NT2/D1 (cell line): ENCODE data around the gene CNOT4.

ENCODE experiments used
- DNase-seq: peaks from one replicate; pipeline ENCODE4 v3.0.0-alpha.2; 2011; ENCODE audit warnings: low read depth, low spot score
- H3K27me3 ChIP-seq: 2 replicates; pipeline ENCODE4 v1.6.0; 2011; ENCODE audit warnings: mild to moderate bottlenecking; ENCODE audit not compliant: insufficient read length, insufficient read depth
- H3K36me3 ChIP-seq: 2 replicates; pipeline ENCODE4 v1.6.1; 2011; ENCODE audit warnings: mild to moderate bottlenecking, low read length, mixed read lengths; ENCODE audit not compliant: insufficient read depth, insufficient read length
- H3K4me1 ChIP-seq: 2 replicates; pipeline ENCODE4 v1.5.1; 2011; ENCODE audit not compliant: insufficient read depth, insufficient read length
- H3K4me3 ChIP-seq: 2 replicates; pipeline ENCODE4 v1.5.1; 2011; ENCODE audit warnings: low read depth; ENCODE audit not compliant: insufficient read length
- H3K9ac ChIP-seq: 2 replicates; pipeline ENCODE4 v1.6.0; 2011; ENCODE audit warnings: low read depth; ENCODE audit not compliant: insufficient read length
- H3K9me3 ChIP-seq: 2 replicates; pipeline ENCODE4 v1.5.1; 2011; ENCODE audit warnings: mild to moderate bottlenecking, low read length; ENCODE audit not compliant: insufficient read depth
- SUZ12 ChIP-seq: IDR thresholded peaks from 2 replicates; pipeline ENCODE4 v1.6.1; 2011; ENCODE audit not compliant: insufficient read length, insufficient read depth; ENCODE audit errors: extremely low read depth
- YY1 ChIP-seq: IDR thresholded peaks from 2 replicates; pipeline ENCODE4 v1.6.1; 2011; ENCODE audit not compliant: insufficient read length, insufficient read depth
- ZNF274 ChIP-seq: IDR thresholded peaks from 2 replicates; pipeline ENCODE4 v1.6.1; 2011; ENCODE audit warnings: mild to moderate bottlenecking, low read depth, low read length

Gene CNOT4

DNA sequence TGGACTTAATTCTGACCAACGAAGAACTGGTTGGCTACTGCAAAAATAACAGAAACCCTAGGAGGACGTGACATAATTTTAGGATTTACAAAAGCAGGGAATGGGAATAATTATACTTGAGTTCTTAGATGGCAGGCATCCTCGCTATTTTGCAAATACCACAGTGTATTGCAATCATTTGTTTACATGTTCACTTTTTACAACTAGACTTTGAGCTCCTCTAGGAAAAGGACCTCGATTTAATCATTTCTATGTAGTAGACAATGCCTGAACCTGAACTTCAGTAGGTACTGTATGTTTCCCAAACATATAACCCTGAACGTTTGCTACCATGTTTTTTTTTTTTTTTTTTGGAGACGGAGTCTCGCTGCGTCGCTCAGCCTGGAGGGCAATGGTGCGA, 137.7 kb downstream of the CNOT4 start:
- H3K4me3 ChIP-seq, result no peak overlapping the region
- no peaks in the 10 kb centered on the region for H3K9me3 ChIP-seq
- no peak for DNase-seq
- no peaks in the 10 kb centered on the region for H3K36me3 ChIP-seq
- no peak overlapping the region for H3K9ac ChIP-seq
- no peak for TF ChIP-seq ZNF274
- TF ChIP-seq YY1, result no peak
- no peak for TF ChIP-seq SUZ12
- no peaks in the 10 kb centered on the region for H3K27me3 ChIP-seq
- no peaks in the 10 kb centered on the region for H3K4me1 ChIP-seq

DNA sequence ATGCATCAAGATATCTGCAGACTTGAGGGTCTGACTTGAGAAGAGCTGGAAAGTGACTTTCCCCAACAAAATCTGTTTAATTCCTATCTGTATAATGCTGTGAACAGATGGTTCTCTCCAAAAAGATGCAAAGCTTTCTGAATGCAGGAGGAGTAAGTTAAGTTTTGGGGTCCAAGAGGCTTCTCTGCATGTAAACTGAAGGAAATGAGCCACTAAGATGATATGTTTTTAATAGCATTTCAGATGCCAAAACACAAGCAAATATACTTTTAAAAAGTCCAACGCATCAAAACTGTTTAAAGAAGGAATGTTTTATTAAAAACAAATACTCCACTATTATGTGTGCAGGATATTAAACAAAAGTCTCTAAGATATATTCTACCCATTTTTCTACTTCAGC, 139.2 kb downstream of the CNOT4 start:
- Histone ChIP-seq H3K4me3 (no peak overlapping the region), H3K36me3 (no peaks in the 10 kb centered on the region), H3K27me3 (no peaks in the 10 kb centered on the region), H3K9ac (no peak overlapping the region), H3K9me3 (no peaks in the 10 kb centered on the region), H3K4me1 (no peaks in the 10 kb centered on the region)
- DNase-seq, result no peak
- TF ChIP-seq ZNF274, result no peak
- TF ChIP-seq YY1, result no peak
- TF ChIP-seq SUZ12, result no peak

DNA sequence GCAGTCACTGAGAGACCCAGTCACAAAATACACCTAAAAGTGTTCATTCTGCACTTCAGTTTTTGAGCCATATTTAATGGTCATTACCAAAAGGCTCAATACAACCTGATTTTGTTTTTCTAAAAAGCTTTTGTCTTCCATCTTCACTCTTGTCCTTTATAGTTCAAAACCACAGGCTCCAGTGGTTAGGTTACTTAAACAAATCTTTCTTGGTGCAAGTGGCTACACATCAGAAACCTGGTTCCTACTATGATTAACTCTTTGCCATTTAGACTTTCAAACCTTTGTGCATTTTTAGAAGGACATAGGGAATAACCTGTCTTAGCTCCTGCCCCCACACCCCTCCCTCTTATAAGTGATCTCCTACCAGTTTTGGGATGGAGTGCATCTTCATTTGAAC, 140.5 kb downstream of the CNOT4 start:
- no peaks in the 10 kb centered on the region for H3K9me3 ChIP-seq
- no peak overlapping the region for H3K9ac ChIP-seq
- H3K4me1 ChIP-seq, result no peaks in the 10 kb centered on the region
- TF ChIP-seq SUZ12, result no peak
- TF ChIP-seq YY1, result no peak
- no peak for TF ChIP-seq ZNF274
- H3K36me3 ChIP-seq, result no peaks in the 10 kb centered on the region
- H3K4me3 ChIP-seq, result no peak overlapping the region
- H3K27me3 ChIP-seq, result no peaks in the 10 kb centered on the region
- DNase-seq, result no peak

DNA sequence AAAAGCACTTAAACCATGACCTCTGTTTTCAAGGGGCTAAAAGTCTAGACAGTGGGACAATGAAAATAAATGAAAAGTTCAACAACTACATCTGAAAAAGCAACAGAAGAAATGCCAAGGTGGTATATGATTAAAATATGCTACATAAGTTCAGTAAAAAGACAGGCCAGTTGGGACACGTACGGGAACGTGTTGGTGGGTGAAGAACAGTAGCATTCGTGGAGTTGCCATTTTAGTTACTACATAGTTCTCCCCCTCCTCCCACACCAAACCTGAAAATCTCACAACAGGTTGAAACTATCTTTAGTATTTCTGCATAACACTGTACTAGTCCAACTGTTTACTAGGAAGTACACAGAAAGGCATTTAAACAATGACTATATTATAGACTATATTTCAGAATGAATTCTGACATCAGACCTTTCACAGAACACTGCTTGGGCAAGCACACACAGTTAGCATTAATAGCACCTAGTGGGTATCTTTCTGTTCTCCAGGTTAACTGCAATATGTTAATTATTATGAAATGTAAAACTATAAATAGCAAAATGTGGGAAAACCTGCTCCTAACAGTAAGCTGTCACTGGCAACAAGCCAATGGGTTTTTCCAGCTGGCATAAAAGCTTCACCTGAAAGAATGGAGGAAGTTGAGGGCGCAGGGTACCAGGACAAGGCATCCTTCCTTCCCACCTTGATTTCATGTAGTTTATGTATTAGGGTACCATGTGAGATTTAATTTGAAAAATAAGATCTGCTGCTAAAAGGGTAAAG, 141.3 kb downstream of the CNOT4 start:
- no peak for DNase-seq
- Histone ChIP-seq H3K9ac (no peak overlapping the region), H3K4me3 (no peak overlapping the region), H3K9me3 (no peaks in the 10 kb centered on the region), H3K4me1 (no peaks in the 10 kb centered on the region), H3K36me3 (peaks cover 2% of the 10 kb centered on the region), H3K27me3 (no peaks in the 10 kb centered on the region)
- TF ChIP-seq YY1, result no peak
- TF ChIP-seq ZNF274, result no peak
- TF ChIP-seq SUZ12, result no peak

DNA sequence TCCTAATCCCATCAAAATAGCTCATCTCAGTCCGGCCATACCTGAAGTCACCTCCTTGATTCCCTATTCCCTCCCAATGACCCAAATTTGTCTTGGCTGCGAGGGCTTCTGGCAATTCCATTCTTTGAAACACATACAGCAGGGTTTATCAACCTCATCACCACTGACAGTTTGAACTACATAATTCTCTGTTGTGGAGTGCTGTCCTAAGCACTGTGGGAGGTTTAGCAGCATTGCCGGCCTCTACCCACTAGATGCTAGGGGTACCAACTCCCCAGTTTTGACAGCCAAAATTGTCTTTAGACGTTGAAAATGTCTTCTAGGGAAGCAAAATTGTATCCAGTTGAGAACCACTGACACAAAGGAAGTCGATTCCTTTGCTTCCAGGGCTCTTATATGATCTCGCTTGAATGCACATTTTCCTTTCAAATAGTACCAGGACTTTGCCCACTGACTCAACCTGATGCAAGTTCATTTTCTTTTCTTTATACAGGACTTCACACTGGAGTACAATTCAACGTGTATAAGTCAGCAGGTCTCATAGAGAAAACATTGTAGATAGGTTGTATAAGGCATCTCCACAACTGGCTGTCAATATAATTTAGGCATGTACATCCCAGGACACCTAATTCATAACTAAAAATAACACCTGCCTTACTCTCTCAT, 142.9 kb downstream of the CNOT4 start:
- no peaks in the 10 kb centered on the region for H3K9me3 ChIP-seq
- DNase-seq, result no peak
- no peaks in the 10 kb centered on the region for H3K27me3 ChIP-seq
- H3K4me3 ChIP-seq, result no peak overlapping the region
- no peaks in the 10 kb centered on the region for H3K4me1 ChIP-seq
- no peak overlapping the region for H3K9ac ChIP-seq
- TF ChIP-seq ZNF274, result no peak
- TF ChIP-seq SUZ12, result no peak
- TF ChIP-seq YY1, result no peak
- H3K36me3 ChIP-seq, result peaks cover 9% of the 10 kb centered on the region

DNA sequence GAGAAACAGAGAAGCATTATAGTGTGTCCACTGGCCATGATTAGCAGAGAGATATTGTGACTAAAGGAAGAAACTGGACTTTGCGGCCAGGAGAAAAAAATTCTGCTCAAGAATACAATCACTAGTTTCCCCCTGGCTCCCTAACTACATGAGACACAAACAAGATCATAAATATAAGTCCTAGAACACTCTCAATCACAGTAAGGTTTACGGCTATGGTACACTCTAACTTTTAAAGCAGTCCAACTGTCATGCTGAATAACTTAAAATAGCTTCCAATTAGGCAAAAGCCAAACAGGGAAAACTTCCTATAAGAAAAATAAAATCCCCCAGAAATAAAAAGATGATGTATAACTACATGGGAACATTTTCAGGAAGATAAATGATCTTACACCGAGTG, 144.2 kb downstream of the CNOT4 start:
- no peak for DNase-seq
- no peaks in the 10 kb centered on the region for H3K9me3 ChIP-seq
- H3K36me3 ChIP-seq, result peaks cover 9% of the 10 kb centered on the region
- H3K4me1 ChIP-seq, result no peaks in the 10 kb centered on the region
- H3K9ac ChIP-seq, result no peak overlapping the region
- no peak overlapping the region for H3K4me3 ChIP-seq
- no peaks in the 10 kb centered on the region for H3K27me3 ChIP-seq
- TF ChIP-seq SUZ12 (no peak), ZNF274 (no peak), YY1 (no peak)

DNA sequence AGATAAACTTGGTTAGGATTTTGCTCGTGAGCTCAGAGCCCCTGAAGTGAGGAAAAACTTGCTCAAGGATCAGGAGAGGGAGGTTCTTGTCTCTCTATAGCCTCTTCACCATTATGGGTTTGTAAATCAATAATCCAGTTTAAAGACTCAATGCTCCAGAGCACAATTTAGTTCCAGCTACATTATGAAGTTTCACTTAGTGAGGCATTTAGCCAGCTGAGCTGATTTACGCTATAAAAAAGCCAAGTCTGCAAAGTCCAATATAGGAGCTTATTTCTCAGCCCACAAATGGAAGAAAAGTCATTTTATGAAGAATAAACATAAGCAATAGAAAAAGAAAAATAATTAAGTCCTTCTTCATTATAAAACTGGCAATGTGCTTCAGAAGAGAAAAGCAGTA, 145.7 kb downstream of the CNOT4 start:
- H3K36me3 ChIP-seq, result peaks cover 9% of the 10 kb centered on the region
- no peak for TF ChIP-seq SUZ12
- TF ChIP-seq YY1, result no peak
- no peak for TF ChIP-seq ZNF274

More for the DNA sequence above, 145.7 kb downstream of the CNOT4 start:
- Histone ChIP-seq H3K9me3 (no peaks in the 10 kb centered on the region), H3K27me3 (no peaks in the 10 kb centered on the region), H3K4me1 (no peaks in the 10 kb centered on the region), H3K9ac (no peak overlapping the region), H3K4me3 (no peak overlapping the region)
- no peak for DNase-seq
